Gastrocnemius medialis (tissue), 4 donors: ENCODE measurements around the gene PCDHA7.

Source experiments
- POLR2A ChIP-seq, 2 donors: fragments of 450-650 bp; IDR thresholded peaks; one replicate each; pipeline ENCODE4 v1.6.1; 2017; ENCODE audit warnings: antibody characterized with exemption in 2 of 2, mild to moderate bottlenecking in 2 of 2, moderate library complexity in 2 of 2
- TF ChIP-seq, protein P1 (sequence below), 5 experiments: fragments of 450-650 bp in 3 of 5; fragments of 200-600 bp in 2 of 5; sonication (generic) in 2 of 5; IDR thresholded peaks in 4 of 5; conservative IDR thresholded peaks in 1 of 5; 1 replicate in 4 of 5; 2 replicates in 1 of 5; pipeline ENCODE4 v1.5.1; 2016 to 2019; ENCODE audit warnings: antibody characterized with exemption in 5 of 5, mild to moderate bottlenecking in 3 of 5, moderate library complexity in 3 of 5

- TF ChIP-seq POLR2A (IDR thresholded peaks at IDR 0.05): no peak
- TF ChIP-seq, protein P1, sequence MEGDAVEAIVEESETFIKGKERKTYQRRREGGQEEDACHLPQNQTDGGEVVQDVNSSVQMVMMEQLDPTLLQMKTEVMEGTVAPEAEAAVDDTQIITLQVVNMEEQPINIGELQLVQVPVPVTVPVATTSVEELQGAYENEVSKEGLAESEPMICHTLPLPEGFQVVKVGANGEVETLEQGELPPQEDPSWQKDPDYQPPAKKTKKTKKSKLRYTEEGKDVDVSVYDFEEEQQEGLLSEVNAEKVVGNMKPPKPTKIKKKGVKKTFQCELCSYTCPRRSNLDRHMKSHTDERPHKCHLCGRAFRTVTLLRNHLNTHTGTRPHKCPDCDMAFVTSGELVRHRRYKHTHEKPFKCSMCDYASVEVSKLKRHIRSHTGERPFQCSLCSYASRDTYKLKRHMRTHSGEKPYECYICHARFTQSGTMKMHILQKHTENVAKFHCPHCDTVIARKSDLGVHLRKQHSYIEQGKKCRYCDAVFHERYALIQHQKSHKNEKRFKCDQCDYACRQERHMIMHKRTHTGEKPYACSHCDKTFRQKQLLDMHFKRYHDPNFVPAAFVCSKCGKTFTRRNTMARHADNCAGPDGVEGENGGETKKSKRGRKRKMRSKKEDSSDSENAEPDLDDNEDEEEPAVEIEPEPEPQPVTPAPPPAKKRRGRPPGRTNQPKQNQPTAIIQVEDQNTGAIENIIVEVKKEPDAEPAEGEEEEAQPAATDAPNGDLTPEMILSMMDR (IDR thresholded peaks at IDR 0.05 in 4 of 5, conservative IDR thresholded peaks at IDR 0.05 in 1 of 5): no peak
These were observed at the start of gene PCDHA7 for GRCh38 chr5:140833993-140834392.
